ENCODE measurements around the gene LRBA. TPM values are rescaled to one million over a fixed set of nuclear protein-coding genes. Genes with fewer than 3 reads are reported as not detected.

The LRBA gene
- total RNA-seq, 4 donors from 2014 or later, result 28.3 to 38.2 (median 32.1) TPM

GRCh38 chr4:150255610-150256224 is 759.4 kb downstream of the LRBA start:
- TF ChIP-seq, protein P1, sequence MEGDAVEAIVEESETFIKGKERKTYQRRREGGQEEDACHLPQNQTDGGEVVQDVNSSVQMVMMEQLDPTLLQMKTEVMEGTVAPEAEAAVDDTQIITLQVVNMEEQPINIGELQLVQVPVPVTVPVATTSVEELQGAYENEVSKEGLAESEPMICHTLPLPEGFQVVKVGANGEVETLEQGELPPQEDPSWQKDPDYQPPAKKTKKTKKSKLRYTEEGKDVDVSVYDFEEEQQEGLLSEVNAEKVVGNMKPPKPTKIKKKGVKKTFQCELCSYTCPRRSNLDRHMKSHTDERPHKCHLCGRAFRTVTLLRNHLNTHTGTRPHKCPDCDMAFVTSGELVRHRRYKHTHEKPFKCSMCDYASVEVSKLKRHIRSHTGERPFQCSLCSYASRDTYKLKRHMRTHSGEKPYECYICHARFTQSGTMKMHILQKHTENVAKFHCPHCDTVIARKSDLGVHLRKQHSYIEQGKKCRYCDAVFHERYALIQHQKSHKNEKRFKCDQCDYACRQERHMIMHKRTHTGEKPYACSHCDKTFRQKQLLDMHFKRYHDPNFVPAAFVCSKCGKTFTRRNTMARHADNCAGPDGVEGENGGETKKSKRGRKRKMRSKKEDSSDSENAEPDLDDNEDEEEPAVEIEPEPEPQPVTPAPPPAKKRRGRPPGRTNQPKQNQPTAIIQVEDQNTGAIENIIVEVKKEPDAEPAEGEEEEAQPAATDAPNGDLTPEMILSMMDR (IDR thresholded peaks at IDR 0.05; ENCODE audit: low read depth), result no peak

DNA sequence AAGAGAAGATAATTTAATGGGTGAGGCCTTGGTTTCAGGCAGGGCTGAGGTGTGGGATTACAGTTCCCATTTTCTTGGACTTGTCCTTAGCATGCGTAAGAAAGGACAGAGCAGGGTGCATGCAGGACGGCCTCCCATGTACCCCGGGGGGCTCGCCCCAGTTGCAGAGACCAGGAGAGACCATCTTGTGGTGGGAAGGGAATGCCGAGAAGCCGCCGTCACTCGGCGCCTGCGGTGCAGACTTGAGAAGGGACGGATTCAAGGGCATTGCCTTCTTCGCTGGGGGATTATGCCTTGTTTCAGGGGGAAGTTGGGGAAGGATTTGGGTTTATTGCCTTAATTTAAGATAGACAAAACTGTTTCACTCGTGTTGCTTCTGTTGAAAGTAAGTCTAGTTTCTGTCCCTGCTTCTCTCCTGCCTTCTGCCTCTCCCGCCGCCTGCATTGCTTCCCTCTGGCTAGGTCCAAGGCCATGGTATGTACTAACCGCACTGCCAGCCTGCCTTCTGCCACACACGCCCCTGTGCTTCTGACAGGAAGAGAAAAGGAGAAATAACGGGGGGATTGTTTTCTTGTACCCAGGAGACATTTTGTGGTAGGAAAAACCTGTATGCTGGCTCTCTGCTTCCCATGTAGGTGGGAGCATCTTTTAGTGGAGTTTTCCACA is 761.0 kb downstream of the LRBA start:
- TF ChIP-seq, protein P1 (IDR thresholded peaks at IDR 0.05; ENCODE audit: low read depth), result no peak

DNA sequence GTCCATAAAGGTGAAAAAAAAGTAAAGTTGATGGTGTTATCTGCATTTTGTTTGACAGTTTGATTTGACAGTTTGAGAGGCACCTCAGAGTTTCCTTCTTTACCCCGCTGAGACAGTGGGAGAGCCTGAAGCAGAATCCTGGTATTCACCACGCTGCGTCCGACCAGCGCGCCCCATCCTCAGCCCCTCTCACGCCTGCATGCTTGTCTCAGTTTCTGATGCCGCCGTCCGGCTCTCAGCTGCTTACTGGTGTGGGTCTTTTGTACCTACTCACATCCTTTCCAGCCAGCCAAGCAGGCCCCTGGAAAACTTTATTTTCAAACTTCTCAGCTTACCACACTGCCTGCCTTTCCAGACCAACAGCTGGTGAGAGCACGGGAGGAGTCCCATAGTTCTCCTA is 761.7 kb downstream of the LRBA start:
- TF ChIP-seq, protein P1 (IDR thresholded peaks at IDR 0.05; ENCODE audit: low read depth), result no peak

GRCh38 chr4:150252741-150253140 is 762.3 kb downstream of the LRBA start:
- TF ChIP-seq, protein P1 (IDR thresholded peaks at IDR 0.05; ENCODE audit: low read depth), result no peak

DNA sequence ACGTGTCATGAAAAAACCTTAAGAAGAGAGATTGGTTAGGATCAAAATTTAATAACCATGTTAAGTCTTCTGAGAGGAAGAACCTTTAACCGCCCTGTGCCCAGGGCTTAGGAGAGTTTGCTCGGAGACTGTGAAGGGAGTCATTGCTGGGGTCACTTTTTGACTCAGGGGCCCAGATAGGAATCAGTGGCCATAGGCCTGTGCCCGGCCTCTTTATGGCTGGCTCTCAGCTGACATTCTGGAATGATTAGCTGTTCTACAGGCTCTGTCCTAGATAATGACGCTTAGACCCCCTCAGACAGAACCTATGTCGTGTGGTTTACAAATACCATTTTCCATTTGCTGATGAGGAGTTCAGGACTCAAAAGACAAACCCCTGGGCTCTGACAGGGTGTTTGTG is 762.8 kb downstream of the LRBA start:
- TF ChIP-seq, protein P1 (IDR thresholded peaks at IDR 0.05; ENCODE audit: low read depth), result no peak

GRCh38 chr4:150251752-150252190 is 763.3 kb downstream of the LRBA start:
- TF ChIP-seq, protein P1 (IDR thresholded peaks at IDR 0.05; ENCODE audit: low read depth), result no peak

DNA sequence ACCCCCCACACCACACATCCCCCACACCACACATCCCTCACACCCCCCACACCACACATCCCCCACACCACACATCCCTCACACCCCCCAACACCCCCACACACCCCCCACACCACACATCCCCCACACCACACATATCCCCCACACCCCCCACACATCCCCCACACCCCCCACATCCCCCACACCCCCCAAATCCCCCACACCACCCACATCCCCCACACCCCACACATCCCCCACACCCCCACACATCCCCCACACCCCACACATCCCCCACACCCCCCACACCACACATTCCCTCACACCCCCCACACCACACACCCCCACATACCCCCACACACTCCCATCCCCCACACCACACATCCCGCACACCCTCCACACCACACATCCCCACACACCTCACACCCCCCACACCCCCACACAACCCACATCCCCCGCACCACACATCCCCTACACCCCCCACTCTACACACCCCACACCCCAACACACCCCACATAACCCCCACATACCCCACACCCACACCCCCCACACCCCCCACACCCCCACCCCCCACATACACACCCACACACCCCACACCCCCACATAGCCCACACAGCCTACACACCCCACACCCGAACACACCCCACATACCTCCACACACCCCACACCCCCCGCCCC is 764.0 kb downstream of the LRBA start:
- TF ChIP-seq, protein P1 (IDR thresholded peaks at IDR 0.05; ENCODE audit: low read depth), result no peak
